ENCODE results near the gene NRXN3.

DNA sequence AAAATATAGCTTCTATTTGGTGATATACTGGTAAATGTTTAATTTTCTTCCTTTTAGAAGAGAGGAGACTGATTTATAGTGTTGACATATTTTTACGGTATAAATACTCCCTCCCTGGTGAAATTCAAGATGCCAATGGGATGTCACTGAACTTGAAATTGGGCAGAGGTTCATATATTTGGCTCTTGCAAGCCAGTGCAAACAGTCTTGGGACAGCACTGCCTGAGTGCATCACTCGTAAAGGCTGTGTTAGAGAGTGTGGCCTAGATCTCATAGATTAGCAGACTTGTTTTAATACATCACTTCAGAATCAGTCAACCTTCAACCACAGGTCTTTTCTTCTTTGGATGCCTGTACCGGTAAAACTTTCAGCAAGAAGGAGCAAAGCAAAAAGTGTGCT is 681.0 kb downstream of the NRXN3 start:
- no peak for TF ChIP-seq EZH2 (IDR thresholded peaks at IDR 0.05; ENCODE audit: insufficient read depth, low read length)
- TF ChIP-seq, protein P1, sequence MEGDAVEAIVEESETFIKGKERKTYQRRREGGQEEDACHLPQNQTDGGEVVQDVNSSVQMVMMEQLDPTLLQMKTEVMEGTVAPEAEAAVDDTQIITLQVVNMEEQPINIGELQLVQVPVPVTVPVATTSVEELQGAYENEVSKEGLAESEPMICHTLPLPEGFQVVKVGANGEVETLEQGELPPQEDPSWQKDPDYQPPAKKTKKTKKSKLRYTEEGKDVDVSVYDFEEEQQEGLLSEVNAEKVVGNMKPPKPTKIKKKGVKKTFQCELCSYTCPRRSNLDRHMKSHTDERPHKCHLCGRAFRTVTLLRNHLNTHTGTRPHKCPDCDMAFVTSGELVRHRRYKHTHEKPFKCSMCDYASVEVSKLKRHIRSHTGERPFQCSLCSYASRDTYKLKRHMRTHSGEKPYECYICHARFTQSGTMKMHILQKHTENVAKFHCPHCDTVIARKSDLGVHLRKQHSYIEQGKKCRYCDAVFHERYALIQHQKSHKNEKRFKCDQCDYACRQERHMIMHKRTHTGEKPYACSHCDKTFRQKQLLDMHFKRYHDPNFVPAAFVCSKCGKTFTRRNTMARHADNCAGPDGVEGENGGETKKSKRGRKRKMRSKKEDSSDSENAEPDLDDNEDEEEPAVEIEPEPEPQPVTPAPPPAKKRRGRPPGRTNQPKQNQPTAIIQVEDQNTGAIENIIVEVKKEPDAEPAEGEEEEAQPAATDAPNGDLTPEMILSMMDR (IDR thresholded peaks at IDR 0.05; ENCODE audit: insufficient read depth, low read depth, low read length) = no peak

All from astrocyte (in vitro differentiated cells and primary cell).